Stomach (tissue), 9 donors: ENCODE measurements around the gene ANKRD28. TPM values are rescaled to one million over a fixed set of nuclear protein-coding genes. Genes with fewer than 3 reads are reported as not detected.

ENCODE experiments used
- DNase-seq, 2 donors: peaks; one replicate each; pipeline versions ENCODE4 v3.0.0 to v3.0.0-alpha.2; 2013 to 2019
- H3K27ac ChIP-seq, 5 donors: fragments of 200-600 bp in 4 of 5; sonication (generic) in 4 of 5; one replicate each; pipeline ENCODE4 v1.5.1; 2013 to 2019; ENCODE audit warnings: mild to moderate bottlenecking in 1 of 5, moderate library complexity in 1 of 5
- H3K27me3 ChIP-seq, 3 donors: fragments of 200-600 bp; sonication (generic); one replicate each; pipeline ENCODE4 v1.5.1; 2017 to 2019; ENCODE audit warnings: mixed run types in 1 of 3
- H3K36me3 ChIP-seq, 4 donors: fragments of 200-600 bp; sonication (generic); 1 replicate in 3 of 4; 2 replicates in 1 of 4; pipeline ENCODE4 v1.5.1; 2016 to 2019
- H3K4me1 ChIP-seq, 4 donors: fragments of 200-600 bp; sonication (generic); one replicate each; pipeline ENCODE4 v1.5.1; 2016 to 2019
- H3K4me3 ChIP-seq, 4 donors: fragments of 200-600 bp; sonication (generic) in 3 of 4; one replicate each; pipeline ENCODE4 v1.5.1; 2016 to 2019; ENCODE audit warnings: mild to moderate bottlenecking in 1 of 4
- H3K9me3 ChIP-seq, 4 donors: fragments of 200-600 bp; sonication (generic); one replicate each; pipeline ENCODE4 v1.5.1; 2016 to 2019
- EP300 ChIP-seq: sonication (generic); formaldehyde crosslinking; IDR thresholded peaks from one replicate; pipeline ENCODE4 v1.6.1; 2017; ENCODE audit warnings: antibody characterized with exemption
- POLR2A ChIP-seq, 4 donors: fragments of 450-650 bp; IDR thresholded peaks; one replicate each; pipeline ENCODE4 v1.6.1; 2016; ENCODE audit warnings: antibody characterized with exemption in 4 of 4, control low read depth in 2 of 4, mild to moderate bottlenecking in 1 of 4, moderate library complexity in 1 of 4
- POLR2AphosphoS5 ChIP-seq, 3 donors: sonication (generic); formaldehyde crosslinking; IDR thresholded peaks; one replicate each; pipeline ENCODE4 v1.6.1; 2016; ENCODE audit warnings: antibody characterized with exemption in 3 of 3
- WGBS, 5 donors: extraction: QIAGEN DNeasy Blood & Tissue Kit in 3 of 5; methylation state at CpG; one replicate each; pipeline versions ENCODE4 v1.1.5 to v1.1.7; 2013 to 2018; 5-methylcytosine and 5-hydroxymethylcytosine counted together
- intact Hi-C: fragments of 100-400 bp; cut with DNase I; formaldehyde crosslinking; loops from one replicate; pipeline ENCODE4 v1.15.1; 2023; ENCODE audit warnings: low total_unique reads
- polyA plus RNA-seq, 3 donors: library from polyadenylated mRNA; stranded (reverse); fragments of 200-250 nt; gene quantifications; one replicate each; pipeline ENCODE4 v1.2.3, GENCODE V29; 2013
- total RNA-seq, 5 donors: library from RNA; depleted of rRNA; stranded (reverse); fragments of >200 nt; gene quantifications; one replicate each; pipeline versions ENCODE4 v1.1.0 to v1.2.3, GENCODE V29; 2014 to 2016
- TF ChIP-seq, protein P1 (sequence below), 7 experiments: fragments of 450-650 bp in 4 of 7; fragments of 200-600 bp in 3 of 7; sonication (generic) in 3 of 7; IDR thresholded peaks; one replicate each; pipeline ENCODE4 v1.5.1; 2016 to 2019; ENCODE audit warnings: antibody characterized with exemption in 7 of 7, control low read depth in 2 of 7, mild to moderate bottlenecking in 1 of 7
- donor health status: healthy with polysubstance abuse.
- donor health status: Bipolar disorder and iron deficiency.
- donor health status: healthy.

Gene ANKRD28
- total and polyA plus RNA-seq, 8 donors: 6.8 to 102 (median 16.6) TPM

DNA sequence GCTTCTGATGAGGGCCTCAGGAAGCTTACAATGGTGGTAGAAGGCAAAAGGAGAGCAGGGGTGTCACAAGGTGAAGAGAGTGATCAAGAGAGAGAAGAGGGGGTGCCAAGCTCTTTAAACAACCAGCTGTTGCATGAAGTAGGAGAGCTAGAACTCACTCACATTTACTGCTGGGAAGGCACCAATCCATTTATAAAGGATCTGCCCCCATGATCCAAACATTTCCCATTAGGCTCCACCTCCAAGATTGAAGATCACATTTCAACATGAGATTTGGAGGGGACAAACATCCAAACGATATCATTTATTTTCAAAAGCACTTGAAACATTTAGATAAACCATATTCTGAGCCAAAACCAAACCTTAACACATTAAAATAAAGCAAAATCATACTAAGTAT is 26.3 kb downstream of the ANKRD28 start:
- H3K27me3 ChIP-seq: no peaks in the 10 kb centered on the region
- WGBS, 5 donors: 66 to 76% (median 72%) methylated on average over 1 of the region's 1 CpG
- no peaks in the 10 kb centered on the region for H3K36me3 ChIP-seq
- DNase-seq: no peak
- H3K9me3 ChIP-seq: no peaks in the 10 kb centered on the region
- H3K4me1 ChIP-seq: peaks cover 13 to 26% (median 17%) of the 10 kb centered on the region in 4 donors
- TF ChIP-seq, protein P1, sequence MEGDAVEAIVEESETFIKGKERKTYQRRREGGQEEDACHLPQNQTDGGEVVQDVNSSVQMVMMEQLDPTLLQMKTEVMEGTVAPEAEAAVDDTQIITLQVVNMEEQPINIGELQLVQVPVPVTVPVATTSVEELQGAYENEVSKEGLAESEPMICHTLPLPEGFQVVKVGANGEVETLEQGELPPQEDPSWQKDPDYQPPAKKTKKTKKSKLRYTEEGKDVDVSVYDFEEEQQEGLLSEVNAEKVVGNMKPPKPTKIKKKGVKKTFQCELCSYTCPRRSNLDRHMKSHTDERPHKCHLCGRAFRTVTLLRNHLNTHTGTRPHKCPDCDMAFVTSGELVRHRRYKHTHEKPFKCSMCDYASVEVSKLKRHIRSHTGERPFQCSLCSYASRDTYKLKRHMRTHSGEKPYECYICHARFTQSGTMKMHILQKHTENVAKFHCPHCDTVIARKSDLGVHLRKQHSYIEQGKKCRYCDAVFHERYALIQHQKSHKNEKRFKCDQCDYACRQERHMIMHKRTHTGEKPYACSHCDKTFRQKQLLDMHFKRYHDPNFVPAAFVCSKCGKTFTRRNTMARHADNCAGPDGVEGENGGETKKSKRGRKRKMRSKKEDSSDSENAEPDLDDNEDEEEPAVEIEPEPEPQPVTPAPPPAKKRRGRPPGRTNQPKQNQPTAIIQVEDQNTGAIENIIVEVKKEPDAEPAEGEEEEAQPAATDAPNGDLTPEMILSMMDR (IDR thresholded peaks at IDR 0.05): no peak
- TF ChIP-seq POLR2AphosphoS5 (IDR thresholded peaks at IDR 0.05) (no peak), POLR2A (IDR thresholded peaks at IDR 0.05) (no peak), EP300 (no peak)
- intact Hi-C loops: no loop called here
- no peak overlapping the region for H3K27ac ChIP-seq
- no peak overlapping the region for H3K4me3 ChIP-seq

DNA sequence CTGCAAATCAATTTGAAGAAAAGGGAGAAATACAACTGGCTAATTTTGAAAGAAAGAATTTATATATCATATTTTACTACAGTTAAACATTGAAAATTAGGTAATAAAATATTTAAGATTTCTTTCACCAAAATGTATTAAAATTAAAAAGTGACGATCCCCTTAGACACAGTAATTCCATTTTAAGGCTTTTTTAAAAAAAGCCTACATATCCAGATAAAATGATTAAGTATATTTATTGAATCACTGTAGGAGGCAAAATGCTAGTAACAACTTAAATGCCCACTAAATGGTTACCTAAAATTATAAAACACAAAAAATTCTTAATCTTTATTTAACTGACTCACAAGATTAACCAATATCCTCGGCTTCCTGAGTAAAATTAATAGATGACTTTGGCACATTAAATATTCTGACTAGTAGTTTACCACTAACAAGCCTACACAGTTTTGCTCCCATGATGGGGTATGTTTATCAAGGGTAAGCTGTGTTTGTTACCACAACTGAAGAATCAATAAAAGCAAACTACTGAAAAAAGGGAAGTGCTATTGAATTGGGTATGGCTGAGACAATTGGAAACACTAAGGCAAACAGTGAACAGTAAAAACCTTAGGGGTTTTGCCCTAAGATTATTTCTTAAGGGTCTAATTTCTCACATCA is 28.4 kb downstream of the ANKRD28 start:
- Histone ChIP-seq H3K36me3 (peaks cover 0 to 9% (median 8%) of the 10 kb centered on the region in 4 donors), H3K4me3 (no peak overlapping the region), H3K27me3 (no peaks in the 10 kb centered on the region), H3K9me3 (no peaks in the 10 kb centered on the region), H3K4me1 (peaks cover 6 to 20% (median 17%) of the 10 kb centered on the region in 4 donors), H3K27ac (peak overlapping the region in 2 of 5 donors; percentile 32 to 59)
- TF ChIP-seq POLR2A (IDR thresholded peaks at IDR 0.05) (no peak), EP300 (no peak), POLR2AphosphoS5 (IDR thresholded peaks at IDR 0.05) (no peak)
- TF ChIP-seq, protein P1 (IDR thresholded peaks at IDR 0.05): no peak
- 72 to 86% (median 75%) methylated on average over 2 of the region's 2 CpGs for WGBS, 5 donors
- intact Hi-C loops: no loop called here
- DNase-seq: no peak

DNA sequence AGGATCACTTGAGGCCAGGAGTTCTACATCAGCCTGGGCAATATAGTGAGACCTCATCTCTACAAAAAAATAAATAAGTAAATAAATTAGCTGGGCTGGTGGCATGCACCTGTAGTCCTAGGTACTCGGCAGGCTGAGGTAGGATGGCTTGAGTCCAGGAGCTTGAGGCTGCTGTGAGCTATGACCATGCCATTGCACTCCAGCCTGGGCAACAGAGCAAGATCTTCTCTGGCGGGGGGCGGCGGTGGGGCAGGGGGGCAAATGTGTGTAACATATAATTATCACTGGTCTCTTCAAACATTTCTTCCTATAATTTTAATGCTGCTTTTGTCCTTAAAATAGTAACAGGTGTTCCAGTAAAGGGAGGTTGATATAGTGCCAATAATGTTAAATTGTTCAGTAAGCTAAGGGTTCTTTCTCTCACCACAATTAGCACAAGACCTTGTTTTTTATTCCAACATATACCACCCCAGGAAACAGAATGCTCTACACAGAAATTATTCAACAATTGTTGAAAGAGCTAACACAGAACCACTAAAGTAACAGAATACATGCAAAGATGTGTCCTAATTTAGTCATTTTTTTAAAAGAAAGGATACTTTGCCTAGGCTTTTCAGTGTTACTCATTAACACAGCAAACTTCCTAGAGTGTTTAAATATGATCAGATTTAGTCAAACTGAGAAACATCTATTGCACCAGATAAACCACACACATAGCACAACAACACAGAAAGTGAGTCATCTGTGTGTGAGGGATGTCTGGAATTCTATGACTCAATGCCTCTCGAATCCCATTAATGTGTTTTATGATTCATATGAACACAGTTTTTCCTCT is 29.1 kb downstream of the ANKRD28 start:
- peaks cover 6 to 20% (median 17%) of the 10 kb centered on the region in 4 donors for H3K4me1 ChIP-seq
- no peak overlapping the region for H3K4me3 ChIP-seq
- WGBS, 5 donors: 70 to 78% (median 72%) methylated on average over 5 of the region's 5 CpGs
- H3K27ac ChIP-seq: peak overlapping the region in 3 of 5 donors; percentile 27 to 52 (median 51)
- TF ChIP-seq, protein P1 (IDR thresholded peaks at IDR 0.05): no peak
- no peak for TF ChIP-seq POLR2A (IDR thresholded peaks at IDR 0.05)
- peak; percentile 29 to 89 (median 53) for TF ChIP-seq POLR2AphosphoS5 (IDR thresholded peaks at IDR 0.05)
- no peak for TF ChIP-seq EP300
- no peaks in the 10 kb centered on the region for H3K27me3 ChIP-seq
- DNase-seq: peak in 1 of 2 donors; percentile 56
- H3K36me3 ChIP-seq: peaks cover 0 to 16% (median 14%) of the 10 kb centered on the region in 4 donors
- H3K9me3 ChIP-seq: no peaks in the 10 kb centered on the region
- intact Hi-C loops: no loop called here

DNA sequence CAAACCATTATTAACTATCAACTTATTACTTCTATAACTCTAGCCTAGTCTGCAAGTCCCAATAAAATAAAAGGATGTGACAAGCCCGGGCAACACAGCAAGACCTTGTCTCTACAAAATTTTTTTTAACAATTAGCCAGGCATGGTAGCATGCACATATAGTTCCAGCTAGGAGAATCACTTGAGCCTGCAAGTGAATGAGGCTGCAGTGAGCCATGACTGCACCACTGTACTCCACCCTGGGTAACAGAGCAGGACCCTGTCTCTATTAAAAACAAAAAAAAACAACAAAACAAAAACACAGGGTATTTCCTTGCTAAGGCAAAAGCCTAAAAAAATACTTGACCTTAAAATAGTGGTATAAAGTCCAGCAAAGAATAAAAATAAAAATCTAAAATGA is 31.4 kb downstream of the ANKRD28 start:
- Histone ChIP-seq H3K27ac (no peak overlapping the region), H3K4me1 (peaks cover 6 to 20% (median 17%) of the 10 kb centered on the region in 4 donors), H3K9me3 (no peaks in the 10 kb centered on the region), H3K36me3 (peaks cover 0 to 19% (median 15%) of the 10 kb centered on the region in 4 donors), H3K4me3 (no peak overlapping the region), H3K27me3 (no peaks in the 10 kb centered on the region)
- intact Hi-C loops: no loop called here
- TF ChIP-seq, protein P1 (IDR thresholded peaks at IDR 0.05): no peak
- TF ChIP-seq EP300 (no peak), POLR2A (IDR thresholded peaks at IDR 0.05) (no peak), POLR2AphosphoS5 (IDR thresholded peaks at IDR 0.05) (no peak)
- 88 to 100% (median 100%) methylated on average over 1 of the region's 1 CpG for WGBS, 5 donors
- no peak for DNase-seq
